Endothelial cell of umbilical vein (primary cell): Measurements from ENCODE around the gene MROH7. TPM values are rescaled to one million over a fixed set of nuclear protein-coding genes. Genes with fewer than 3 reads are reported as not detected.

Experiments
- BruUV-seq: library from RNA; stranded (reverse); fragments of 400-500 nt; replicated peaks from 2 replicates; lab custom pipeline; 2021; lab: Mats Ljungman, UMichigan
- CTCF ChIA-PET: fragments of 300-600, 350-600 bp; sonication (Branson Sonifier 250); formaldehyde crosslinking; loops from one replicate; lab custom pipeline; 2021; ENCODE audit warnings: antibody characterized with exemption, inconsistent platforms; lab: Charles Lee
- POLR2A ChIA-PET: fragments of 300-600, 350-600 bp; sonication (Branson Sonifier 250); formaldehyde crosslinking; loops from one replicate; lab custom pipeline; 2021; ENCODE audit warnings: antibody characterized with exemption, inconsistent platforms; lab: Charles Lee
- DNase-seq: peaks from one replicate; pipeline ENCODE4 v3.0.0-alpha.2; 2011; ENCODE audit warnings: low read depth, low spot score
- FAIRE-seq: peaks from 2 replicates; lab custom pipeline; 2011; peaks lifted over from hg19 to GRCh38; lab: Jason Lieb, UNC
- H2AFZ ChIP-seq: 2 replicates; pipeline ENCODE4 v1.6.0; 2012; ENCODE audit warnings: low read depth, low read length, control low read depth, inconsistent platforms
- H3K27ac ChIP-seq: 2 replicates; pipeline ENCODE4 v1.5.1; 2011; ENCODE audit warnings: low read depth, mild to moderate bottlenecking, control low read depth, low read length, moderate library complexity; ENCODE audit not compliant: insufficient read depth
- H3K27me3 ChIP-seq, 2 experiments: 2 replicates each; pipeline versions ENCODE4 v1.6.0 to v1.6.1; 2011; ENCODE audit warnings: low read length in 2 of 2, mixed read lengths in 1 of 2; ENCODE audit not compliant: control insufficient read depth in 2 of 2, insufficient read depth in 2 of 2
- H3K36me3 ChIP-seq, 2 experiments: 2 replicates in 1 of 2; 3 replicates in 1 of 2; pipeline ENCODE4 v1.5.1; 2011; ENCODE audit warnings: low read length in 2 of 2, mild to moderate bottlenecking in 1 of 2, moderate library complexity in 1 of 2; ENCODE audit not compliant: control insufficient read depth in 2 of 2, insufficient read depth in 2 of 2; ENCODE audit errors: extremely low read depth in 1 of 2
- H3K4me1 ChIP-seq: 3 replicates; pipeline ENCODE4 v1.5.1; 2011; ENCODE audit warnings: mild to moderate bottlenecking, low read length; ENCODE audit not compliant: control insufficient read depth, insufficient read depth; ENCODE audit errors: extremely low read depth
- H3K4me2 ChIP-seq: 2 replicates; pipeline ENCODE4 v1.6.1; 2011; ENCODE audit warnings: low read length, control low read depth, mixed read lengths; ENCODE audit not compliant: insufficient read depth
- H3K4me3 ChIP-seq, 3 experiments: fragments of 200-600 bp in 1 of 3; sonication (generic), shearing (Covaris generic) in 1 of 3; replicated peaks in 1 of 3; 2 replicates each; pipeline ENCODE4 v1.5.1; 2011 to 2016; ENCODE audit warnings: control low read depth in 3 of 3, low read length in 3 of 3, mild to moderate bottlenecking in 2 of 3, inconsistent platforms in 1 of 3, low read depth in 1 of 3, moderate library complexity in 1 of 3; ENCODE audit not compliant: insufficient read depth in 1 of 3
- H3K79me2 ChIP-seq: 2 replicates; pipeline ENCODE4 v1.6.0; 2012; ENCODE audit warnings: low read length, inconsistent platforms; ENCODE audit not compliant: control insufficient read depth, insufficient read depth
- H3K9ac ChIP-seq: replicated peaks from 2 replicates; pipeline ENCODE3; 2011; ENCODE audit warnings: low read length, control low read depth; ENCODE audit not compliant: insufficient read depth; ENCODE audit errors: extremely low read depth
- H3K9me1 ChIP-seq: replicated peaks from 3 replicates; pipeline ENCODE4 v1.6.0; 2011; ENCODE audit warnings: mild to moderate bottlenecking, low read length; ENCODE audit not compliant: control insufficient read depth, insufficient read depth; ENCODE audit errors: extremely low read depth
- H3K9me3 ChIP-seq: replicated peaks from 2 replicates; pipeline ENCODE4 v1.5.1; 2012; ENCODE audit warnings: low read length, inconsistent platforms; ENCODE audit not compliant: control insufficient read depth, insufficient read depth
- H4K20me1 ChIP-seq: replicated peaks from 2 replicates; pipeline ENCODE3; 2011; ENCODE audit warnings: mild to moderate bottlenecking, low read length; ENCODE audit not compliant: control insufficient read depth, insufficient read depth; ENCODE audit errors: extremely low read depth
- GATA2 ChIP-seq: IDR thresholded peaks from 2 replicates; pipeline ENCODE4 v1.7.0; 2011; ENCODE audit warnings: low read depth, mild to moderate bottlenecking, moderate library complexity, mixed read lengths, low read length; ENCODE audit not compliant: insufficient read length, insufficient read depth
- MAX ChIP-seq: IDR thresholded peaks from 2 replicates; pipeline ENCODE4 v1.6.1; 2011; ENCODE audit not compliant: insufficient read depth, insufficient read length
- MYC ChIP-seq: IDR thresholded peaks from one replicate; pipeline ENCODE4 v1.6.1; 2011; ENCODE audit warnings: mild to moderate bottlenecking, low read depth, low read length
- POLR2A ChIP-seq: IDR thresholded peaks from 2 replicates; pipeline ENCODE4 v1.6.1; 2012; ENCODE audit warnings: low read depth, mild to moderate bottlenecking, control low read depth, low read length
- POLR2AphosphoS5 ChIP-seq: IDR thresholded peaks from 2 replicates; pipeline ENCODE4 v1.6.1; 2012; ENCODE audit warnings: low read depth, mild to moderate bottlenecking, control low read depth, low read length, moderate library complexity; ENCODE audit not compliant: insufficient read depth
- dilution Hi-C: fragments of 300-500 bp; cut with MboI; formaldehyde crosslinking; loops from one replicate; pipeline ENCODE4 v1.15.0; 2019; ENCODE audit warnings: low sequenced_read_pairs; ENCODE audit not compliant: extremely low pct_ligation_motif_present
- intact Hi-C: fragments of 100-400 bp; cut with micrococcal nuclease; formaldehyde crosslinking; loops from one replicate; pipeline ENCODE4 v1.10.0; 2022
- polyA plus RNA-seq, 4 experiments: library from polyadenylated mRNA; depleted of rRNA in 3 of 4; stranded (reverse) in 3 of 4; unstranded in 1 of 4; fragments of >200 nt; gene quantifications; 2 replicates each; pipeline versions ENCODE4 v1.2.1 to v1.2.3, GENCODE V29; 2011 to 2012; ENCODE audit warnings: missing spikeins in 1 of 4
- total RNA-seq: library from RNA; stranded (reverse); gene quantifications from 2 replicates; pipeline ENCODE4 v1.2.3, GENCODE V29; 2021
- TF ChIP-seq, protein P1 (sequence below), 2 donors: IDR thresholded peaks; 1 replicate in 1 of 2; 2 replicates in 1 of 2; pipeline ENCODE4 v1.5.1; 2011; ENCODE audit warnings: low read length in 2 of 2, mild to moderate bottlenecking in 2 of 2, moderate library complexity in 2 of 2, control low read depth in 1 of 2, inconsistent platforms in 1 of 2, low read depth in 1 of 2; ENCODE audit not compliant: insufficient read depth in 1 of 2; ENCODE audit errors: extremely low read depth in 1 of 2

MROH7 gene
- total and polyA plus RNA-seq, 2 donors (not counting 3 experiments of a cell fraction or from before 2014, with no cell fraction given) = 0.06 to 0.24 TPM

DNA sequence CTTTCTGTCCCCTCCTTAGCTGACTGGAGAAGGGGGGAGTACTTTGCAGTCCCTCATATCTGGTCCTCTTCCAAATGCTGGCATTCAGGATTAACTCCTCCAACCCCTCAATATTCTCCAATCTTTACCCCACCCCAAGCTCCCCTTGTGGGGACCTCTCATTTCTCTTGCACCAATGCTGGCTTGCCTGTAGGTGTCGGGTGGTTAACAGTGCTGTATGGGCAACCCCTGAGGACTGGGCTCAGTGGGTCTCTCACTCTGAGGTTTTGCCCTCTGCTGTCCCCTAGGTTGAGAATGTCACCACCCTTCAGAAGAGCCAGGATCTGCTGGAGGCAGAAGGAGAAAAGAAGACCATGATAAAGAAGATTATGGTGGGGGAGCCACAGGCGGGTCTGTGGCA, 27.0 kb downstream of the MROH7 start:
- ChIA-PET CTCF (no interaction called here), POLR2A (no interaction called here)
- H3K27ac ChIP-seq = no peak overlapping the region
- H3K4me3 ChIP-seq = no peak overlapping the region
- no TSS peak for BruUV-seq
- DNase-seq = no peak
- no peaks in the 10 kb centered on the region for H3K9me1 ChIP-seq
- no peaks in the 10 kb centered on the region for H3K36me3 ChIP-seq
- H4K20me1 ChIP-seq = no peaks in the 10 kb centered on the region
- H3K79me2 ChIP-seq = no peaks in the 10 kb centered on the region
- no peak overlapping the region for H3K4me2 ChIP-seq
- FAIRE-seq = no peak
- no peak overlapping the region for H2AFZ ChIP-seq
- H3K9me3 ChIP-seq = no peaks in the 10 kb centered on the region
- dilution Hi-C loops (no loop called here), intact Hi-C loops (no loop called here)
- H3K27me3 ChIP-seq = no peaks in the 10 kb centered on the region
- no peak overlapping the region for H3K9ac ChIP-seq
- no peaks in the 10 kb centered on the region for H3K4me1 ChIP-seq
- TF ChIP-seq POLR2AphosphoS5 = no peak
- TF ChIP-seq POLR2A = no peak
- no peak for TF ChIP-seq MAX
- TF ChIP-seq MYC = no peak
- TF ChIP-seq GATA2 = no peak

- BruUV-seq = no TSS peak
- H3K27ac ChIP-seq = no peak overlapping the region
- ChIA-PET POLR2A (no interaction called here), CTCF (interaction anchor here (1.0 to 2.1 kb wide), 9 partner anchors 9 to 350 kb away, joined by 3 to 11 read pairs (median 4); no protein-coding TSS in a partner anchor)
- no peaks in the 10 kb centered on the region for H3K9me1 ChIP-seq
- intact Hi-C loops = loop anchor here (1.0 to 2.0 kb wide), 4 partner anchors 120 to 350 kb away; no protein-coding TSS in a partner anchor
- H3K36me3 ChIP-seq = no peaks in the 10 kb centered on the region
- dilution Hi-C loops = no loop called here
- no peak overlapping the region for H3K9ac ChIP-seq
- H3K9me3 ChIP-seq = no peaks in the 10 kb centered on the region
- TF ChIP-seq, protein P1, sequence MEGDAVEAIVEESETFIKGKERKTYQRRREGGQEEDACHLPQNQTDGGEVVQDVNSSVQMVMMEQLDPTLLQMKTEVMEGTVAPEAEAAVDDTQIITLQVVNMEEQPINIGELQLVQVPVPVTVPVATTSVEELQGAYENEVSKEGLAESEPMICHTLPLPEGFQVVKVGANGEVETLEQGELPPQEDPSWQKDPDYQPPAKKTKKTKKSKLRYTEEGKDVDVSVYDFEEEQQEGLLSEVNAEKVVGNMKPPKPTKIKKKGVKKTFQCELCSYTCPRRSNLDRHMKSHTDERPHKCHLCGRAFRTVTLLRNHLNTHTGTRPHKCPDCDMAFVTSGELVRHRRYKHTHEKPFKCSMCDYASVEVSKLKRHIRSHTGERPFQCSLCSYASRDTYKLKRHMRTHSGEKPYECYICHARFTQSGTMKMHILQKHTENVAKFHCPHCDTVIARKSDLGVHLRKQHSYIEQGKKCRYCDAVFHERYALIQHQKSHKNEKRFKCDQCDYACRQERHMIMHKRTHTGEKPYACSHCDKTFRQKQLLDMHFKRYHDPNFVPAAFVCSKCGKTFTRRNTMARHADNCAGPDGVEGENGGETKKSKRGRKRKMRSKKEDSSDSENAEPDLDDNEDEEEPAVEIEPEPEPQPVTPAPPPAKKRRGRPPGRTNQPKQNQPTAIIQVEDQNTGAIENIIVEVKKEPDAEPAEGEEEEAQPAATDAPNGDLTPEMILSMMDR (IDR thresholded peaks at IDR 0.05; ENCODE audit: extremely low read depth in 1 of 2, insufficient read depth in 1 of 2, low read depth in 1 of 2, low read length in 2 of 2) = peak; percentile 63 to 78
- TF ChIP-seq GATA2 = no peak
- TF ChIP-seq POLR2AphosphoS5 = no peak
- H4K20me1 ChIP-seq = no peaks in the 10 kb centered on the region
- DNase-seq (peak; percentile 49), FAIRE-seq (peak; percentile 62)
- no peak overlapping the region for H3K4me2 ChIP-seq
- H3K4me1 ChIP-seq = no peaks in the 10 kb centered on the region
- H3K27me3 ChIP-seq = peaks cover 0 to 2% of the 10 kb centered on the region in 2 experiments
- H2AFZ ChIP-seq = no peak overlapping the region
- H3K4me3 ChIP-seq = no peak overlapping the region
- no peaks in the 10 kb centered on the region for H3K79me2 ChIP-seq
These were observed 30.5 kb downstream of the MROH7 start for GRCh38 chr1:54671985-54672608.
